SK-N-SH (cell line): ENCODE results near the gene SLC22A7.

Experiments
- EP300 ChIP-seq, 2 experiments: IDR thresholded peaks; 2 replicates each; pipeline versions ENCODE4 v1.4.0 to v1.6.1; 2012; ENCODE audit warnings: borderline replicate concordance in 1 of 2, low read depth in 1 of 2, low read length in 1 of 2
- MXI1 ChIP-seq: IDR thresholded peaks from 2 replicates; pipeline ENCODE4 v1.6.1; 2012; ENCODE audit warnings: mild to moderate bottlenecking, low read depth, low read length, improper control_type of control experiment
- TAF1 ChIP-seq: IDR thresholded peaks from 2 replicates; pipeline ENCODE4 v1.6.1; 2012; ENCODE audit warnings: low read depth, mild to moderate bottlenecking, low read length, moderate library complexity, borderline replicate concordance
- TF ChIP-seq, protein P1 (sequence below): fragments of 200-600 bp; sonication (generic); IDR thresholded peaks from 2 replicates; pipeline ENCODE4 v1.6.1; 2017; ENCODE audit warnings: antibody characterized with exemption, mild to moderate bottlenecking, moderate library complexity
- TF ChIP-seq, protein P2 (sequence below): fragments of 150-350 bp; IDR thresholded peaks from 2 replicates; pipeline ENCODE4 v1.6.1; 2017; ENCODE audit warnings: antibody characterized with exemption, low read length, low read depth, borderline replicate concordance

DNA sequence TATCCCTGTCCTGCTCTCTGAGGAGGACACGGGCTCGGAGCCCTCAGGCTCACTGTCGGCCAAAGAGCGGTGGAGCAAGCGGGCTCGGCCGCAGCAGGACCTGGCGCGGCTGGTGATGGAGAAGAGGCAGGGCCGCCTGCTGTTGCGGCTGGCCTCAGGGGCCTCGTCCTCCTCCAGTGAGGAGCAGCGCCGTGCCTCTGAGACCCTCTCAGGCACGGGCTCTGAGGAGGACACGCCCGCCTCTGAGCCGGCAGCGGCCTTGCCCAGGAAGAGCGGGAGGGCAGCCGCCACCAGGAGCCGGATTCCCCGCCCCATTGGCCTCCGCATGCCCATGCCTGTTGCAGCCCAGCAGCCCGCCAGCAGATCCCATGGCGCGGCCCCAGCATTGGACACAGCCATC is 14.2 kb upstream of the SLC22A7 start:
- TF ChIP-seq EP300 (IDR thresholded peaks at IDR 0.05; ENCODE audit: borderline replicate concordance in 1 of 2, low read depth in 1 of 2, low read length in 1 of 2): no peak
- no peak for TF ChIP-seq TAF1
- no peak for TF ChIP-seq MXI1
- TF ChIP-seq, protein P1, sequence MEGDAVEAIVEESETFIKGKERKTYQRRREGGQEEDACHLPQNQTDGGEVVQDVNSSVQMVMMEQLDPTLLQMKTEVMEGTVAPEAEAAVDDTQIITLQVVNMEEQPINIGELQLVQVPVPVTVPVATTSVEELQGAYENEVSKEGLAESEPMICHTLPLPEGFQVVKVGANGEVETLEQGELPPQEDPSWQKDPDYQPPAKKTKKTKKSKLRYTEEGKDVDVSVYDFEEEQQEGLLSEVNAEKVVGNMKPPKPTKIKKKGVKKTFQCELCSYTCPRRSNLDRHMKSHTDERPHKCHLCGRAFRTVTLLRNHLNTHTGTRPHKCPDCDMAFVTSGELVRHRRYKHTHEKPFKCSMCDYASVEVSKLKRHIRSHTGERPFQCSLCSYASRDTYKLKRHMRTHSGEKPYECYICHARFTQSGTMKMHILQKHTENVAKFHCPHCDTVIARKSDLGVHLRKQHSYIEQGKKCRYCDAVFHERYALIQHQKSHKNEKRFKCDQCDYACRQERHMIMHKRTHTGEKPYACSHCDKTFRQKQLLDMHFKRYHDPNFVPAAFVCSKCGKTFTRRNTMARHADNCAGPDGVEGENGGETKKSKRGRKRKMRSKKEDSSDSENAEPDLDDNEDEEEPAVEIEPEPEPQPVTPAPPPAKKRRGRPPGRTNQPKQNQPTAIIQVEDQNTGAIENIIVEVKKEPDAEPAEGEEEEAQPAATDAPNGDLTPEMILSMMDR: no peak
- TF ChIP-seq, protein P2, sequence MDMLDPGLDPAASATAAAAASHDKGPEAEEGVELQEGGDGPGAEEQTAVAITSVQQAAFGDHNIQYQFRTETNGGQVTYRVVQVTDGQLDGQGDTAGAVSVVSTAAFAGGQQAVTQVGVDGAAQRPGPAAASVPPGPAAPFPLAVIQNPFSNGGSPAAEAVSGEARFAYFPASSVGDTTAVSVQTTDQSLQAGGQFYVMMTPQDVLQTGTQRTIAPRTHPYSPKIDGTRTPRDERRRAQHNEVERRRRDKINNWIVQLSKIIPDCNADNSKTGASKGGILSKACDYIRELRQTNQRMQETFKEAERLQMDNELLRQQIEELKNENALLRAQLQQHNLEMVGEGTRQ: no peak
